Fibroblast of villous mesenchyme (primary cell): ENCODE results near the gene ZBTB16. TPM values are rescaled to one million over a fixed set of nuclear protein-coding genes. Genes with fewer than 3 reads are reported as not detected.

ENCODE experiments used
- DNase-seq: peaks from one replicate; pipeline ENCODE4 v3.0.0-alpha.2; 2010; ENCODE audit warnings: low read depth
- H3K4me3 ChIP-seq: 2 replicates; pipeline ENCODE4 v1.5.1; 2011; ENCODE audit warnings: low read depth, mild to moderate bottlenecking, low read length
- CTCF ChIP-seq: IDR thresholded peaks from 2 replicates; pipeline ENCODE4 v1.5.1; 2012; ENCODE audit warnings: low read depth, mild to moderate bottlenecking, low read length; ENCODE audit not compliant: insufficient read depth
- total RNA-seq: library from RNA; depleted of rRNA; stranded (reverse); fragments of >200 nt; gene quantifications from 2 replicates; pipeline ENCODE4 v1.2.3, GENCODE V29; 2012

The ZBTB16 gene
- total RNA-seq, 1 donor = 0.86 TPM

- DNase-seq = no peak
- TF ChIP-seq CTCF = no peak
- no peak overlapping the region for H3K4me3 ChIP-seq
Observed at GRCh38 chr11:114250180-114250579, 190.7 kb downstream of the ZBTB16 start.

- DNase-seq = peak; percentile 19
- TF ChIP-seq CTCF = no peak
- no peak overlapping the region for H3K4me3 ChIP-seq
Observed at GRCh38 chr11:114250993-114251814, 191.7 kb downstream of the ZBTB16 start.

GRCh38 chr11:114251815-114252337 is 192.4 kb downstream of the ZBTB16 start:
- no peak for DNase-seq
- H3K4me3 ChIP-seq = no peak overlapping the region
- no peak for TF ChIP-seq CTCF

GRCh38 chr11:114252767-114253166 is 193.3 kb downstream of the ZBTB16 start:
- DNase-seq = no peak
- TF ChIP-seq CTCF = no peak
- no peak overlapping the region for H3K4me3 ChIP-seq

- DNase-seq = no peak
- no peak for TF ChIP-seq CTCF
- H3K4me3 ChIP-seq = no peak overlapping the region
Observed at GRCh38 chr11:114253771-114254170, 194.3 kb downstream of the ZBTB16 start.

- TF ChIP-seq CTCF = no peak
- H3K4me3 ChIP-seq = no peak overlapping the region
- DNase-seq = no peak
Observed at GRCh38 chr11:114254571-114255146, 195.1 kb downstream of the ZBTB16 start.

- no peak for DNase-seq
- no peak for TF ChIP-seq CTCF
Observed at GRCh38 chr11:114255289-114255688, 195.8 kb downstream of the ZBTB16 start.

More at GRCh38 chr11:114255289-114255688, 195.8 kb downstream of the ZBTB16 start:
- H3K4me3 ChIP-seq = no peak overlapping the region
